Trophoblast cell (in vitro differentiated cells and primary cell): ENCODE data around the gene CGB2.
"Not testable (repeated sequence)": the region's sequence is repeated elsewhere in the genome, so short reads cannot be mapped to it uniquely, and the experiment has no call there.

Experiments used
- DNase-seq, 2 donors: peaks; one replicate each; pipeline ENCODE4 v3.0.0-alpha.2; 2016
- H2AFZ ChIP-seq: 2 replicates; pipeline ENCODE4 v1.6.1; 2013; ENCODE audit warnings: low read length, moderate library complexity, mild to moderate bottlenecking; ENCODE audit not compliant: insufficient read depth, poor library complexity
- H2AK5ac ChIP-seq: 2 replicates; pipeline ENCODE4 v1.6.1; 2013; ENCODE audit warnings: mild to moderate bottlenecking, low read length
- H2BK120ac ChIP-seq: 2 replicates; pipeline ENCODE4 v1.6.1; 2013; ENCODE audit warnings: low read length, mild to moderate bottlenecking, moderate library complexity; ENCODE audit not compliant: insufficient read depth, poor library complexity
- H2BK12ac ChIP-seq: 2 replicates; pipeline ENCODE4 v1.6.1; 2013; ENCODE audit warnings: mild to moderate bottlenecking, low read length, moderate library complexity
- H2BK5ac ChIP-seq: 2 replicates; pipeline ENCODE4 v1.6.1; 2013; ENCODE audit warnings: low read length, low read depth, moderate library complexity, mild to moderate bottlenecking; ENCODE audit not compliant: poor library complexity
- H3K14ac ChIP-seq: 2 replicates; pipeline ENCODE4 v1.6.1; 2013; ENCODE audit warnings: mild to moderate bottlenecking, low read length
- H3K18ac ChIP-seq: 2 replicates; pipeline ENCODE4 v1.6.1; 2013; ENCODE audit warnings: mild to moderate bottlenecking, low read length
- H3K23ac ChIP-seq: 2 replicates; pipeline ENCODE4 v1.6.1; 2013; ENCODE audit warnings: low read length
- H3K27ac ChIP-seq: 2 replicates; pipeline ENCODE4 v1.5.1; 2013; ENCODE audit warnings: low read depth, mild to moderate bottlenecking, inconsistent platforms, low read length, moderate library complexity
- H3K27me3 ChIP-seq: 2 replicates; pipeline ENCODE4 v1.6.1; 2013; ENCODE audit warnings: inconsistent platforms, mild to moderate bottlenecking, low read length, moderate library complexity; ENCODE audit not compliant: insufficient read depth
- H3K36me3 ChIP-seq, 2 experiments: 1 replicate in 1 of 2; 2 replicates in 1 of 2; pipeline ENCODE4 v1.6.1; 2013; ENCODE audit warnings: low read length in 2 of 2, mild to moderate bottlenecking in 2 of 2, moderate library complexity in 1 of 2; ENCODE audit not compliant: insufficient read depth in 2 of 2, control insufficient read depth in 1 of 2
- H3K4ac ChIP-seq: 2 replicates; pipeline ENCODE4 v1.6.1; 2013; ENCODE audit warnings: low read depth, mild to moderate bottlenecking, low read length, moderate library complexity
- H3K4me1 ChIP-seq, 2 experiments: 1 replicate in 1 of 2; 2 replicates in 1 of 2; pipeline ENCODE4 v1.6.1; 2013; ENCODE audit warnings: low read length in 2 of 2, mild to moderate bottlenecking in 2 of 2, moderate library complexity in 1 of 2; ENCODE audit not compliant: insufficient read depth in 2 of 2, control insufficient read depth in 1 of 2
- H3K4me2 ChIP-seq: 2 replicates; pipeline ENCODE4 v1.6.1; 2013; ENCODE audit warnings: inconsistent platforms, mild to moderate bottlenecking, low read length, moderate library complexity
- H3K4me3 ChIP-seq: 2 replicates; pipeline ENCODE4 v1.5.1; 2013; ENCODE audit warnings: mild to moderate bottlenecking, low read depth, low read length, inconsistent platforms
- H3K79me1 ChIP-seq: one replicate; pipeline ENCODE4 v1.6.1; 2013; ENCODE audit warnings: low read length
- H3K79me2 ChIP-seq: 2 replicates; pipeline ENCODE4 v1.6.1; 2013; ENCODE audit warnings: low read length, mild to moderate bottlenecking; ENCODE audit not compliant: control insufficient read depth, insufficient read depth, poor library complexity
- H3K9ac ChIP-seq: 2 replicates; pipeline ENCODE4 v1.6.1; 2013; ENCODE audit warnings: mild to moderate bottlenecking, low read length
- H3K9me3 ChIP-seq: 2 replicates; pipeline ENCODE4 v1.6.1; 2013; ENCODE audit warnings: low read depth, mild to moderate bottlenecking, control low read depth, inconsistent platforms, low read length; ENCODE audit not compliant: insufficient read depth
- H4K12ac ChIP-seq: 2 replicates; pipeline ENCODE4 v1.6.1; 2013; ENCODE audit warnings: low read depth, mild to moderate bottlenecking, low read length, moderate library complexity
- H4K8ac ChIP-seq: 2 replicates; pipeline ENCODE4 v1.6.1; 2013; ENCODE audit warnings: low read depth, mild to moderate bottlenecking, low read length, moderate library complexity
- H4K91ac ChIP-seq: one replicate; pipeline ENCODE4 v1.6.1; 2013; ENCODE audit warnings: low read depth, mild to moderate bottlenecking, low read length, moderate library complexity
- WGBS: extraction: QIAGEN DNeasy Blood & Tissue Kit; methylation state at CpG from one replicate; pipeline ENCODE4 v1.1.7; 2013; ENCODE audit warnings: missing lambda C conversion rate; ENCODE audit not compliant: insufficient read length, insufficient coverage; ENCODE audit errors: extremely low coverage; 5-methylcytosine and 5-hydroxymethylcytosine counted together

Gene CGB2

GRCh38 chr19:49038557-49039276, 7.0 kb downstream of the CGB2 start:
- H3K27me3 ChIP-seq, H3K27ac ChIP-seq, H3K23ac ChIP-seq, H3K79me1 ChIP-seq, H3K4me3 ChIP-seq, H4K8ac ChIP-seq, H3K4me1 ChIP-seq, H3K18ac ChIP-seq, H3K14ac ChIP-seq, H2BK12ac ChIP-seq, H2AFZ ChIP-seq, H3K79me2 ChIP-seq, H3K4me2 ChIP-seq, H3K9me3 ChIP-seq, H2BK5ac ChIP-seq, H3K9ac ChIP-seq, H2AK5ac ChIP-seq, H3K36me3 ChIP-seq, H4K12ac ChIP-seq, H3K4ac ChIP-seq, DNase-seq: not testable (repeated sequence)
- H4K91ac ChIP-seq = peak overlapping the region; percentile 1
- H2BK120ac ChIP-seq = peak overlapping the region; percentile 22
- WGBS = no CpG with 5 or more reads among the region's 26 CpGs

- H3K18ac ChIP-seq, H4K8ac ChIP-seq: not testable (repeated sequence)
- no CpG with 5 or more reads among the region's 9 CpGs for WGBS
Measured at GRCh38 chr19:49039736-49040135, 8.0 kb downstream of the CGB2 start.

GRCh38 chr19:49042177-49042576, 10.5 kb downstream of the CGB2 start:
- no peak overlapping the region for H3K9ac ChIP-seq
- H3K79me1 ChIP-seq = no peaks in the 10 kb centered on the region
- no peak for DNase-seq
- no peaks in the 10 kb centered on the region for H3K9me3 ChIP-seq
- no peak overlapping the region for H2AFZ ChIP-seq
- no CpG with 5 or more reads among the region's 17 CpGs for WGBS
- H4K91ac ChIP-seq = no peak overlapping the region
- no peak overlapping the region for H2BK12ac ChIP-seq
- no peak overlapping the region for H3K27ac ChIP-seq
- H3K4me1 ChIP-seq = no peaks in the 10 kb centered on the region
- H3K18ac ChIP-seq = no peak overlapping the region
- no peak overlapping the region for H4K12ac ChIP-seq
- no peak overlapping the region for H3K4me2 ChIP-seq
- H4K8ac ChIP-seq = no peak overlapping the region
- no peak overlapping the region for H3K14ac ChIP-seq
- H3K79me2 ChIP-seq = no peaks in the 10 kb centered on the region
- H2BK120ac ChIP-seq = no peak overlapping the region
- no peak overlapping the region for H3K4ac ChIP-seq
- H2AK5ac ChIP-seq = no peak overlapping the region
- no peak overlapping the region for H3K4me3 ChIP-seq
- no peak overlapping the region for H3K23ac ChIP-seq
- H3K27me3 ChIP-seq = no peaks in the 10 kb centered on the region
- H2BK5ac ChIP-seq = no peak overlapping the region
- H3K36me3 ChIP-seq = no peaks in the 10 kb centered on the region

More at GRCh38 chr19:49039736-49040135, 8.0 kb downstream of the CGB2 start:
- H4K91ac ChIP-seq, H3K27ac ChIP-seq, H3K23ac ChIP-seq, H2BK120ac ChIP-seq, H2BK12ac ChIP-seq, H3K14ac ChIP-seq, H3K9ac ChIP-seq, H2AK5ac ChIP-seq, H3K79me2 ChIP-seq, H3K4me2 ChIP-seq, H3K36me3 ChIP-seq, H2AFZ ChIP-seq, H3K79me1 ChIP-seq, H2BK5ac ChIP-seq, H3K4me1 ChIP-seq, H3K27me3 ChIP-seq, H3K9me3 ChIP-seq, H3K4ac ChIP-seq, H3K4me3 ChIP-seq, DNase-seq, H4K12ac ChIP-seq: not testable (repeated sequence)

- H3K4me2 ChIP-seq, H3K36me3 ChIP-seq, H3K4me3 ChIP-seq, H3K79me2 ChIP-seq, H2AFZ ChIP-seq, H3K9me3 ChIP-seq, H2BK120ac ChIP-seq, H3K79me1 ChIP-seq, H4K12ac ChIP-seq, H4K8ac ChIP-seq, H3K4me1 ChIP-seq, H3K9ac ChIP-seq, H3K18ac ChIP-seq, DNase-seq, H3K27ac ChIP-seq, H3K4ac ChIP-seq, H3K27me3 ChIP-seq, H3K14ac ChIP-seq, H2BK12ac ChIP-seq, H2AK5ac ChIP-seq, H4K91ac ChIP-seq, H2BK5ac ChIP-seq, H3K23ac ChIP-seq: not testable (repeated sequence)
- WGBS = no CpG with 5 or more reads among the region's 4 CpGs
Measured at GRCh38 chr19:49042666-49043065, 11.0 kb downstream of the CGB2 start.
